Measurements from ENCODE around the gene CNOT4. TPM values are rescaled to one million over a fixed set of nuclear protein-coding genes. Genes with fewer than 3 reads are reported as not detected.

Gene CNOT4
- total and polyA plus RNA-seq, 10 of the 15 experiments (the other 5 are each of a cell fraction or from before 2014, with no cell fraction given) = 9.4 to 29.6 (median 16.6) TPM

- intact Hi-C loops (cut with micrococcal nuclease; ENCODE audit: unreplicated experiment) (no loop called here), in situ Hi-C loops (cut with MboI) (no loop called here)
- Histone ChIP-seq H3K27ac (ENCODE audit: control insufficient read depth, insufficient read depth) (no peak overlapping the region), H3K79me2 (ENCODE audit: control insufficient read depth, insufficient read depth, low read length) (no peaks in the 10 kb centered on the region), H3K9me3 (replicated peaks; ENCODE audit: control insufficient read depth, insufficient read depth, low read length) (no peaks in the 10 kb centered on the region), H3K27me3 (replicated peaks in 1 of 2; ENCODE audit: control insufficient read depth in 2 of 2, insufficient read depth in 2 of 2, low read length in 1 of 2) (no peaks in the 10 kb centered on the region), H3K4me3 (no peak overlapping the region), H3K4me1 (ENCODE audit: control insufficient read depth, insufficient read depth, low read length) (no peaks in the 10 kb centered on the region), H3K36me3 (ENCODE audit: control insufficient read depth in 2 of 2, insufficient read depth in 2 of 2, low read length in 1 of 2) (peaks cover 0 to 3% of the 10 kb centered on the region in 2 experiments; a peak in 1 of 4 replicates), H4K20me1 (ENCODE audit: control insufficient read depth, insufficient read depth) (no peaks in the 10 kb centered on the region), H2AFZ (ENCODE audit: control insufficient read depth, low read depth, low read length) (no peak overlapping the region), H3K9ac (ENCODE audit: control insufficient read depth, insufficient read depth, low read length) (no peak overlapping the region), H3K4me2 (ENCODE audit: control insufficient read depth, insufficient read depth) (no peak overlapping the region)
- ChIA-PET SMC1A (ENCODE audit: uncharacterized antibody, unreplicated experiment) (interaction anchor here (0.8 to 1.0 kb wide), 2 partner anchors 9 to 12 kb away, joined by 3 to 4 read pairs; no protein-coding TSS in a partner anchor), CTCF (interaction anchor here (0.8 to 2.6 kb wide), 3 partner anchors 108 to 263 kb away, joined by 3 to 6 read pairs (median 6); no protein-coding TSS in a partner anchor), POLR2A (interaction anchor here (0.6 kb wide), 1 partner anchor 10 kb away, joined by 3 read pairs; no protein-coding TSS in a partner anchor), RAD21 (ENCODE audit: unreplicated experiment) (no interaction called here)
- BruUV-seq (replicated peaks) = no TSS peak
- FAIRE-seq (no peak), ATAC-seq (no peak), DNase-seq (ENCODE audit: low read depth, low spot score) (no peak)
- TF ChIP-seq TCF3 (IDR thresholded peaks at IDR 0.05; ENCODE audit: borderline replicate concordance, insufficient read depth, low read depth, low read length) (no peak), CHD2 (IDR thresholded peaks at IDR 0.05; ENCODE audit: borderline replicate concordance, low read depth, low read length) (no peak), PAX5 (IDR thresholded peaks at IDR 0.05; ENCODE audit: borderline replicate concordance, low read depth, low read length) (no peak), ZSCAN29 (IDR thresholded peaks at IDR 0.05) (no peak), TAF1 (IDR thresholded peaks at IDR 0.05; ENCODE audit: borderline replicate concordance, low read depth, low read length) (no peak), NR2F1 (conservative IDR thresholded peaks at IDR 0.05) (no peak), CHD4 (IDR thresholded peaks at IDR 0.05) (no peak), CUX1 (IDR thresholded peaks at IDR 0.05; ENCODE audit: insufficient replicate concordance, low read depth, low read length) (no peak), MXI1 (IDR thresholded peaks at IDR 0.05; ENCODE audit: low read depth, low read length) (no peak), CBX5 (IDR thresholded peaks at IDR 0.05; ENCODE audit: low read depth) (no peak)
- 61% methylated on average over 3 of the region's 3 CpGs for WGBS (ENCODE audit: insufficient coverage, insufficient replicate concordance, low lambda C conversion rate, missing lambda C conversion rate)
Observed at GRCh38 chr7:135382173-135382572, 127.7 kb downstream of the CNOT4 start.

Data from GM12878 (cell line).